Activated CD4-positive, alpha-beta T cell treated with anti-CD3 and anti-CD28 coated beads, Interleukin-2, amount 10 ng/mL, durations not matched to agents 24 days and 14 days (primary cell): Measurements from ENCODE around the gene ZNF732. TPM values are rescaled to one million over a fixed set of nuclear protein-coding genes. Genes with fewer than 3 reads are reported as not detected.
"Not testable (repeated sequence)": the region's sequence is repeated elsewhere in the genome, so short reads cannot be mapped to it uniquely, and the experiment has no call there.

ENCODE experiments used
- DNase-seq: peaks from one replicate; pipeline ENCODE4 v3.0.0; 2022
- H3K27ac Mint-ChIP-seq: one replicate; pipeline ENCODE4 v1.8.0; 2022; ENCODE audit warnings: mild to moderate bottlenecking, mixed read lengths
- H3K27me3 Mint-ChIP-seq: one replicate; pipeline ENCODE4 v1.8.0; 2022; ENCODE audit warnings: mixed read lengths
- H3K36me3 Mint-ChIP-seq: one replicate; pipeline ENCODE4 v1.8.0; 2022; ENCODE audit warnings: low read depth, mild to moderate bottlenecking, mixed read lengths
- H3K4me1 Mint-ChIP-seq: one replicate; pipeline ENCODE4 v1.8.0; 2021; ENCODE audit warnings: mixed read lengths
- H3K4me3 Mint-ChIP-seq: one replicate; pipeline ENCODE4 v1.8.0; 2022; ENCODE audit warnings: mild to moderate bottlenecking, moderate library complexity, mixed read lengths
- H3K9me3 Mint-ChIP-seq: one replicate; pipeline ENCODE4 v1.8.0; 2021; ENCODE audit warnings: mixed read lengths
- intact Hi-C: fragments of 100-400 bp; cut with micrococcal nuclease; formaldehyde crosslinking; loops from one replicate; pipeline ENCODE4 v1.15.1; 2023
- total RNA-seq: library from RNA; stranded (reverse); gene quantifications from 2 replicates; pipeline ENCODE4 v1.2.3, GENCODE V29; 2022

ZNF732 gene
- total RNA-seq, 1 donor from 2014 or later, result not detected

- H3K27me3 Mint-ChIP-seq, H3K9me3 Mint-ChIP-seq, DNase-seq, H3K4me1 Mint-ChIP-seq, H3K27ac Mint-ChIP-seq, H3K36me3 Mint-ChIP-seq, H3K4me3 Mint-ChIP-seq: not testable (repeated sequence)
- intact Hi-C loops, result loop anchor here (5.0 to 10.0 kb wide), 3 partner anchors 96 to 233 kb away; partner anchors contain the start of genes ZNF141 and ZNF718
These were observed 63.9 kb downstream of the ZNF732 start for GRCh38 chr4:241411-241810.

GRCh38 chr4:236028-236427 lies 69.2 kb downstream of the ZNF732 start:
- H3K4me3 Mint-ChIP-seq, result no peak overlapping the region
- H3K27me3 Mint-ChIP-seq, result no peaks in the 10 kb centered on the region

GRCh38 chr4:234178-234577 lies 71.1 kb downstream of the ZNF732 start:
- Mint-ChIP-seq H3K9me3 (peaks cover 35% of the 10 kb centered on the region), H3K27me3 (no peaks in the 10 kb centered on the region), H3K4me3 (no peak overlapping the region), H3K36me3 (no peaks in the 10 kb centered on the region), H3K27ac (no peak overlapping the region), H3K4me1 (no peaks in the 10 kb centered on the region)
- DNase-seq, result no peak
- intact Hi-C loops, result no loop called here

More at GRCh38 chr4:236028-236427, 69.2 kb downstream of the ZNF732 start:
- Mint-ChIP-seq H3K9me3 (peaks cover 23% of the 10 kb centered on the region), H3K4me1 (no peaks in the 10 kb centered on the region), H3K27ac (no peak overlapping the region), H3K36me3 (no peaks in the 10 kb centered on the region)
- intact Hi-C loops, result no loop called here
- DNase-seq, result no peak

GRCh38 chr4:223913-224497 lies 81.3 kb downstream of the ZNF732 start:
- no peak overlapping the region for H3K27ac Mint-ChIP-seq
- peaks cover 19% of the 10 kb centered on the region for H3K9me3 Mint-ChIP-seq
- no peak for DNase-seq
- no peaks in the 10 kb centered on the region for H3K36me3 Mint-ChIP-seq
- H3K4me3 Mint-ChIP-seq, result no peak overlapping the region
- no peaks in the 10 kb centered on the region for H3K27me3 Mint-ChIP-seq
- no peaks in the 10 kb centered on the region for H3K4me1 Mint-ChIP-seq
- intact Hi-C loops, result no loop called here

Other genes starting within 250 kb of the ZNF732 start
- 7.6 and 7.7 TPM in 2 replicates for gene ZNF718, start 181.0 kb downstream of the ZNF732 start, total RNA-seq
- 25.4 and 27.0 TPM in 2 replicates for gene ZNF141, start 32.3 kb upstream of the ZNF732 start, total RNA-seq
- 28.3 and 30.5 TPM in 2 replicates for gene ZNF721, start 193.7 kb upstream of the ZNF732 start, total RNA-seq
- gene PIGG, start 193.7 kb upstream of the ZNF732 start, total RNA-seq, result 52.2 and 53.1 TPM in 2 replicates